ENCODE results near the gene GP1BB. TPM values are rescaled to one million over a fixed set of nuclear protein-coding genes. Genes with fewer than 3 reads are reported as not detected.

The GP1BB gene
- total RNA-seq, 1 experiment from 2014 or later, result 12.3 TPM

GRCh38 chr22:19758896-19759426 is 35.6 kb downstream of the GP1BB start:
- in situ Hi-C loops (cut with HindIII; ENCODE audit: low pct_unique_long_range_greater_than_20kb, low sequenced_read_pairs), result loop anchor here (10.0 kb wide), 2 partner anchors 76 to 166 kb away; no protein-coding TSS in a partner anchor
- no peak for DNase-seq (ENCODE audit: low read depth)

- no peak for DNase-seq (ENCODE audit: low read depth)
- in situ Hi-C loops (cut with HindIII; ENCODE audit: low pct_unique_long_range_greater_than_20kb, low sequenced_read_pairs), result loop anchor here (10.0 kb wide), 2 partner anchors 75 to 165 kb away; no protein-coding TSS in a partner anchor
Observed at GRCh38 chr22:19759427-19760057, 36.2 kb downstream of the GP1BB start.

- no peak for DNase-seq (ENCODE audit: low read depth)
- in situ Hi-C loops (cut with HindIII; ENCODE audit: low pct_unique_long_range_greater_than_20kb, low sequenced_read_pairs), result no loop called here
Observed at GRCh38 chr22:19760058-19760950, 37.0 kb downstream of the GP1BB start, which contains the start of gene TBX1. Gene TBX1 (plus strand): TSS chr22:19760778. CDS start chr22:19760844, 66 bp downstream.

- DNase-seq (ENCODE audit: low read depth), result no peak
- in situ Hi-C loops (cut with HindIII; ENCODE audit: low pct_unique_long_range_greater_than_20kb, low sequenced_read_pairs), result no loop called here
Observed at GRCh38 chr22:19760951-19761724, 37.8 kb downstream of the GP1BB start.

GRCh38 chr22:19761725-19762567 is 38.6 kb downstream of the GP1BB start:
- no peak for DNase-seq (ENCODE audit: low read depth)
- in situ Hi-C loops (cut with HindIII; ENCODE audit: low pct_unique_long_range_greater_than_20kb, low sequenced_read_pairs), result no loop called here

- in situ Hi-C loops (cut with HindIII; ENCODE audit: low pct_unique_long_range_greater_than_20kb, low sequenced_read_pairs), result no loop called here
- DNase-seq (ENCODE audit: low read depth), result no peak
Observed at GRCh38 chr22:19762568-19763457, 39.5 kb downstream of the GP1BB start.

GRCh38 chr22:19763458-19764298 is 40.3 kb downstream of the GP1BB start:
- DNase-seq (ENCODE audit: low read depth), result no peak
- in situ Hi-C loops (cut with HindIII; ENCODE audit: low pct_unique_long_range_greater_than_20kb, low sequenced_read_pairs), result no loop called here

GRCh38 chr22:19764299-19764593 is 40.9 kb downstream of the GP1BB start:
- no peak for DNase-seq (ENCODE audit: low read depth)
- in situ Hi-C loops (cut with HindIII; ENCODE audit: low pct_unique_long_range_greater_than_20kb, low sequenced_read_pairs), result no loop called here

GRCh38 chr22:19764636-19765476 is 41.5 kb downstream of the GP1BB start:
- DNase-seq (ENCODE audit: low read depth), result no peak
- in situ Hi-C loops (cut with HindIII; ENCODE audit: low pct_unique_long_range_greater_than_20kb, low sequenced_read_pairs), result no loop called here

- no peak for DNase-seq (ENCODE audit: low read depth)
- in situ Hi-C loops (cut with HindIII; ENCODE audit: low pct_unique_long_range_greater_than_20kb, low sequenced_read_pairs), result no loop called here
Observed at GRCh38 chr22:19765477-19766239, 42.3 kb downstream of the GP1BB start.

- in situ Hi-C loops (cut with HindIII; ENCODE audit: low pct_unique_long_range_greater_than_20kb, low sequenced_read_pairs), result no loop called here
- DNase-seq (ENCODE audit: low read depth), result no peak
Observed at GRCh38 chr22:19766240-19766510, 42.8 kb downstream of the GP1BB start.

- DNase-seq (ENCODE audit: low read depth), result no peak
- in situ Hi-C loops (cut with HindIII; ENCODE audit: low pct_unique_long_range_greater_than_20kb, low sequenced_read_pairs), result no loop called here
Observed at GRCh38 chr22:19766511-19767426, 43.4 kb downstream of the GP1BB start.

GRCh38 chr22:19767427-19768341 is 44.3 kb downstream of the GP1BB start:
- DNase-seq (ENCODE audit: low read depth), result no peak
- in situ Hi-C loops (cut with HindIII; ENCODE audit: low pct_unique_long_range_greater_than_20kb, low sequenced_read_pairs), result no loop called here

All from Caki2 (cell line).